Endothelial cell of umbilical vein (primary cell): ENCODE results near the gene PLAGL1. TPM values are rescaled to one million over a fixed set of nuclear protein-coding genes. Genes with fewer than 3 reads are reported as not detected.

Source experiments
- BruUV-seq: library from RNA; stranded (reverse); fragments of 400-500 nt; replicated peaks from 2 replicates; lab custom pipeline; 2021; lab: Mats Ljungman, UMichigan
- CTCF ChIA-PET: fragments of 300-600, 350-600 bp; sonication (Branson Sonifier 250); formaldehyde crosslinking; loops from one replicate; lab custom pipeline; 2021; ENCODE audit warnings: antibody characterized with exemption, inconsistent platforms; lab: Charles Lee
- POLR2A ChIA-PET: fragments of 300-600, 350-600 bp; sonication (Branson Sonifier 250); formaldehyde crosslinking; loops from one replicate; lab custom pipeline; 2021; ENCODE audit warnings: antibody characterized with exemption, inconsistent platforms; lab: Charles Lee
- DNase-seq: peaks from one replicate; pipeline ENCODE4 v3.0.0-alpha.2; 2011; ENCODE audit warnings: low read depth, low spot score
- FAIRE-seq: peaks from 2 replicates; lab custom pipeline; 2011; peaks lifted over from hg19 to GRCh38; lab: Jason Lieb, UNC
- H2AFZ ChIP-seq: 2 replicates; pipeline ENCODE4 v1.6.0; 2012; ENCODE audit warnings: low read depth, low read length, control low read depth, inconsistent platforms
- H3K27ac ChIP-seq: 2 replicates; pipeline ENCODE4 v1.5.1; 2011; ENCODE audit warnings: low read depth, mild to moderate bottlenecking, control low read depth, low read length, moderate library complexity; ENCODE audit not compliant: insufficient read depth
- H3K27me3 ChIP-seq, 2 experiments: 2 replicates each; pipeline versions ENCODE4 v1.6.0 to v1.6.1; 2011; ENCODE audit warnings: low read length in 2 of 2, mixed read lengths in 1 of 2; ENCODE audit not compliant: control insufficient read depth in 2 of 2, insufficient read depth in 2 of 2
- H3K36me3 ChIP-seq, 2 experiments: 2 replicates in 1 of 2; 3 replicates in 1 of 2; pipeline ENCODE4 v1.5.1; 2011; ENCODE audit warnings: low read length in 2 of 2, mild to moderate bottlenecking in 1 of 2, moderate library complexity in 1 of 2; ENCODE audit not compliant: control insufficient read depth in 2 of 2, insufficient read depth in 2 of 2; ENCODE audit errors: extremely low read depth in 1 of 2
- H3K4me1 ChIP-seq: 3 replicates; pipeline ENCODE4 v1.5.1; 2011; ENCODE audit warnings: mild to moderate bottlenecking, low read length; ENCODE audit not compliant: control insufficient read depth, insufficient read depth; ENCODE audit errors: extremely low read depth
- H3K4me2 ChIP-seq: 2 replicates; pipeline ENCODE4 v1.6.1; 2011; ENCODE audit warnings: low read length, control low read depth, mixed read lengths; ENCODE audit not compliant: insufficient read depth
- H3K4me3 ChIP-seq, 3 experiments: fragments of 200-600 bp in 1 of 3; sonication (generic), shearing (Covaris generic) in 1 of 3; replicated peaks in 1 of 3; 2 replicates each; pipeline ENCODE4 v1.5.1; 2011 to 2016; ENCODE audit warnings: control low read depth in 3 of 3, low read length in 3 of 3, mild to moderate bottlenecking in 2 of 3, inconsistent platforms in 1 of 3, low read depth in 1 of 3, moderate library complexity in 1 of 3; ENCODE audit not compliant: insufficient read depth in 1 of 3
- H3K79me2 ChIP-seq: 2 replicates; pipeline ENCODE4 v1.6.0; 2012; ENCODE audit warnings: low read length, inconsistent platforms; ENCODE audit not compliant: control insufficient read depth, insufficient read depth
- H3K9ac ChIP-seq: replicated peaks from 2 replicates; pipeline ENCODE3; 2011; ENCODE audit warnings: low read length, control low read depth; ENCODE audit not compliant: insufficient read depth; ENCODE audit errors: extremely low read depth
- H3K9me1 ChIP-seq: replicated peaks from 3 replicates; pipeline ENCODE4 v1.6.0; 2011; ENCODE audit warnings: mild to moderate bottlenecking, low read length; ENCODE audit not compliant: control insufficient read depth, insufficient read depth; ENCODE audit errors: extremely low read depth
- H3K9me3 ChIP-seq: replicated peaks from 2 replicates; pipeline ENCODE4 v1.5.1; 2012; ENCODE audit warnings: low read length, inconsistent platforms; ENCODE audit not compliant: control insufficient read depth, insufficient read depth
- H4K20me1 ChIP-seq: replicated peaks from 2 replicates; pipeline ENCODE3; 2011; ENCODE audit warnings: mild to moderate bottlenecking, low read length; ENCODE audit not compliant: control insufficient read depth, insufficient read depth; ENCODE audit errors: extremely low read depth
- EZH2 ChIP-seq: IDR thresholded peaks from 2 replicates; pipeline ENCODE4 v1.6.1; 2012; ENCODE audit warnings: borderline replicate concordance, low read depth, mild to moderate bottlenecking, moderate library complexity, low read length, inconsistent platforms; ENCODE audit not compliant: severe bottlenecking
- FOS ChIP-seq: IDR thresholded peaks from 2 replicates; pipeline ENCODE4 v1.6.1; 2011; ENCODE audit warnings: mild to moderate bottlenecking, low read length, moderate library complexity, borderline replicate concordance; ENCODE audit not compliant: insufficient read depth
- GATA2 ChIP-seq: IDR thresholded peaks from 2 replicates; pipeline ENCODE4 v1.7.0; 2011; ENCODE audit warnings: low read depth, mild to moderate bottlenecking, moderate library complexity, mixed read lengths, low read length; ENCODE audit not compliant: insufficient read length, insufficient read depth
- JUN ChIP-seq: IDR thresholded peaks from 2 replicates; pipeline ENCODE4 v1.6.1; 2011; ENCODE audit warnings: borderline replicate concordance, low read depth; ENCODE audit not compliant: insufficient read length, insufficient read depth
- MAX ChIP-seq: IDR thresholded peaks from 2 replicates; pipeline ENCODE4 v1.6.1; 2011; ENCODE audit not compliant: insufficient read depth, insufficient read length
- MYC ChIP-seq: IDR thresholded peaks from one replicate; pipeline ENCODE4 v1.6.1; 2011; ENCODE audit warnings: mild to moderate bottlenecking, low read depth, low read length
- POLR2A ChIP-seq: IDR thresholded peaks from 2 replicates; pipeline ENCODE4 v1.6.1; 2012; ENCODE audit warnings: low read depth, mild to moderate bottlenecking, control low read depth, low read length
- POLR2AphosphoS5 ChIP-seq: IDR thresholded peaks from 2 replicates; pipeline ENCODE4 v1.6.1; 2012; ENCODE audit warnings: low read depth, mild to moderate bottlenecking, control low read depth, low read length, moderate library complexity; ENCODE audit not compliant: insufficient read depth
- dilution Hi-C: fragments of 300-500 bp; cut with MboI; formaldehyde crosslinking; loops from one replicate; pipeline ENCODE4 v1.15.0; 2019; ENCODE audit warnings: low sequenced_read_pairs; ENCODE audit not compliant: extremely low pct_ligation_motif_present
- intact Hi-C: fragments of 100-400 bp; cut with micrococcal nuclease; formaldehyde crosslinking; loops from one replicate; pipeline ENCODE4 v1.10.0; 2022
- polyA plus RNA-seq, 4 experiments: library from polyadenylated mRNA; depleted of rRNA in 3 of 4; stranded (reverse) in 3 of 4; unstranded in 1 of 4; fragments of >200 nt; gene quantifications; 2 replicates each; pipeline versions ENCODE4 v1.2.1 to v1.2.3, GENCODE V29; 2011 to 2012; ENCODE audit warnings: missing spikeins in 1 of 4
- total RNA-seq: library from RNA; stranded (reverse); gene quantifications from 2 replicates; pipeline ENCODE4 v1.2.3, GENCODE V29; 2021
- TF ChIP-seq, protein P1 (sequence below), 2 donors: IDR thresholded peaks; 1 replicate in 1 of 2; 2 replicates in 1 of 2; pipeline ENCODE4 v1.5.1; 2011; ENCODE audit warnings: low read length in 2 of 2, mild to moderate bottlenecking in 2 of 2, moderate library complexity in 2 of 2, control low read depth in 1 of 2, inconsistent platforms in 1 of 2, low read depth in 1 of 2; ENCODE audit not compliant: insufficient read depth in 1 of 2; ENCODE audit errors: extremely low read depth in 1 of 2

Gene PLAGL1
- total and polyA plus RNA-seq, 2 donors (not counting 3 experiments of a cell fraction or from before 2014, with no cell fraction given), result 20.9 to 40.4 TPM

GRCh38 chr6:144029452-144029851 is 21.4 kb upstream of the PLAGL1 start:
- no TSS peak for BruUV-seq
- Histone ChIP-seq H3K27me3 (peaks cover 7 to 12% of the 10 kb centered on the region in 2 experiments), H3K9ac (no peak overlapping the region), H3K9me3 (no peaks in the 10 kb centered on the region), H3K4me3 (no peak overlapping the region), H2AFZ (no peak overlapping the region), H3K36me3 (no peaks in the 10 kb centered on the region), H3K4me1 (no peaks in the 10 kb centered on the region), H3K4me2 (no peak overlapping the region), H3K27ac (no peak overlapping the region), H3K79me2 (no peaks in the 10 kb centered on the region), H4K20me1 (no peaks in the 10 kb centered on the region), H3K9me1 (no peaks in the 10 kb centered on the region)
- ChIA-PET POLR2A (no interaction called here), CTCF (interaction anchor here (0.6 to 2.2 kb wide), 4 partner anchors 16 to 454 kb away, joined by 3 to 10 read pairs (median 4); no protein-coding TSS in a partner anchor)
- FAIRE-seq, result no peak
- intact Hi-C loops, result no loop called here
- no peak for TF ChIP-seq MYC
- no peak for TF ChIP-seq JUN
- DNase-seq, result no peak
- dilution Hi-C loops, result no loop called here

DNA sequence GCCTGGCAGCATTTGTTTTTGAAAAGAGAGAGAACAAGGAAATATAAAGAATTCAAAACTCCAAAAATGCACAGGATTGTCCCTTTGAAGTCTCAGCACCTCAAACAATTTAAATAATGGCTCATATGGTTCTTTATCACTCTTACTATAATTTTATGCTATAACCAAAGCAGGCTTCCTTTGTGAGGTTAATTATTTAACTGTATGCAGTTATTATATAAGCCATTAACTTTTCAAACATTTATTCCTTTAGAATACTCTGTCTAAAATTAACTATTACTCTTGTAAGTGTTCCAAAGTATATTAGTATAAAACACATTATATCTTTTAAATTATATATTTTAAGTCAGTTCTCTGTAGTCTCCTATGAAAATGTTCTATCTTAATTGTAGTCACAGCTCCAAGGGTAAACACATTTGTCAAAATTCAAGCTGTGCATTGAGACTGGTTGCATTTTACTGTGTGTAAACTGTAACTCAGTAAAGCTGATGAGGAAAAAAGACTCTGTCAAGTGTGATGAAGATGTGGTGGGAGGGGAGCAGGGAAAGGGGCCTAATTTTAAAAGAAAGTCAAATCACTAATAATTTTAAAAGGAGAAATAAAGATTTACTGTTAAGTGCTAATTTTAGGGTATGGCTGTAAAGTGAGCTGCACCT is 20.0 kb upstream of the PLAGL1 start:
- TF ChIP-seq FOS (no peak), MAX (no peak), GATA2 (no peak), POLR2AphosphoS5 (no peak), EZH2 (no peak), MYC (no peak), POLR2A (no peak), JUN (no peak)
- TF ChIP-seq, protein P1, sequence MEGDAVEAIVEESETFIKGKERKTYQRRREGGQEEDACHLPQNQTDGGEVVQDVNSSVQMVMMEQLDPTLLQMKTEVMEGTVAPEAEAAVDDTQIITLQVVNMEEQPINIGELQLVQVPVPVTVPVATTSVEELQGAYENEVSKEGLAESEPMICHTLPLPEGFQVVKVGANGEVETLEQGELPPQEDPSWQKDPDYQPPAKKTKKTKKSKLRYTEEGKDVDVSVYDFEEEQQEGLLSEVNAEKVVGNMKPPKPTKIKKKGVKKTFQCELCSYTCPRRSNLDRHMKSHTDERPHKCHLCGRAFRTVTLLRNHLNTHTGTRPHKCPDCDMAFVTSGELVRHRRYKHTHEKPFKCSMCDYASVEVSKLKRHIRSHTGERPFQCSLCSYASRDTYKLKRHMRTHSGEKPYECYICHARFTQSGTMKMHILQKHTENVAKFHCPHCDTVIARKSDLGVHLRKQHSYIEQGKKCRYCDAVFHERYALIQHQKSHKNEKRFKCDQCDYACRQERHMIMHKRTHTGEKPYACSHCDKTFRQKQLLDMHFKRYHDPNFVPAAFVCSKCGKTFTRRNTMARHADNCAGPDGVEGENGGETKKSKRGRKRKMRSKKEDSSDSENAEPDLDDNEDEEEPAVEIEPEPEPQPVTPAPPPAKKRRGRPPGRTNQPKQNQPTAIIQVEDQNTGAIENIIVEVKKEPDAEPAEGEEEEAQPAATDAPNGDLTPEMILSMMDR (IDR thresholded peaks at IDR 0.05; ENCODE audit: extremely low read depth in 1 of 2, insufficient read depth in 1 of 2, low read depth in 1 of 2, low read length in 2 of 2), result no peak
- Histone ChIP-seq H3K9me1 (no peaks in the 10 kb centered on the region), H2AFZ (no peak overlapping the region), H3K36me3 (no peaks in the 10 kb centered on the region), H3K27ac (no peak overlapping the region), H3K79me2 (no peaks in the 10 kb centered on the region), H3K4me1 (no peaks in the 10 kb centered on the region), H3K4me3 (no peak overlapping the region), H3K9me3 (no peaks in the 10 kb centered on the region), H4K20me1 (no peaks in the 10 kb centered on the region), H3K4me2 (no peak overlapping the region), H3K27me3 (peaks cover 7 to 10% of the 10 kb centered on the region in 2 experiments), H3K9ac (no peak overlapping the region)
- FAIRE-seq (no peak), DNase-seq (no peak)
- POLR2A ChIA-PET, result no interaction called here
- CTCF ChIA-PET, result interaction anchor here (1.2 to 2.2 kb wide), 3 partner anchors 8 to 453 kb away, joined by 3 to 10 read pairs (median 4); no protein-coding TSS in a partner anchor
- dilution Hi-C loops, result no loop called here
- intact Hi-C loops, result no loop called here
- BruUV-seq, result no TSS peak
